Stimulated activated CD8-positive, alpha-beta memory T cell treated with anti-CD3 and anti-CD28 coated beads, Interleukin-7, amount 100 ng/mL, for 48 hours (primary cell): Measurements from ENCODE around the gene IDI2.
"Not testable (repeated sequence)": the region's sequence is repeated elsewhere in the genome, so short reads cannot be mapped to it uniquely, and the experiment has no call there.

Source experiments
- DNase-seq, 2 donors: peaks; one replicate each; pipeline ENCODE4 v3.0.0-alpha.2; 2020; ENCODE audit warnings: low read depth in 1 of 2; ENCODE audit errors: extremely low read depth in 1 of 2

IDI2 gene

GRCh38 chr10:1025683-1026082, at the start of gene IDI2:
IDI2 (minus strand) TSS chr10:1025859; CDS start chr10:1024723, 1,136 bp downstream.
- DNase-seq: no peak

GRCh38 chr10:1074748-1075308, 49.2 kb upstream of the IDI2 start:
- DNase-seq: no peak

DNA sequence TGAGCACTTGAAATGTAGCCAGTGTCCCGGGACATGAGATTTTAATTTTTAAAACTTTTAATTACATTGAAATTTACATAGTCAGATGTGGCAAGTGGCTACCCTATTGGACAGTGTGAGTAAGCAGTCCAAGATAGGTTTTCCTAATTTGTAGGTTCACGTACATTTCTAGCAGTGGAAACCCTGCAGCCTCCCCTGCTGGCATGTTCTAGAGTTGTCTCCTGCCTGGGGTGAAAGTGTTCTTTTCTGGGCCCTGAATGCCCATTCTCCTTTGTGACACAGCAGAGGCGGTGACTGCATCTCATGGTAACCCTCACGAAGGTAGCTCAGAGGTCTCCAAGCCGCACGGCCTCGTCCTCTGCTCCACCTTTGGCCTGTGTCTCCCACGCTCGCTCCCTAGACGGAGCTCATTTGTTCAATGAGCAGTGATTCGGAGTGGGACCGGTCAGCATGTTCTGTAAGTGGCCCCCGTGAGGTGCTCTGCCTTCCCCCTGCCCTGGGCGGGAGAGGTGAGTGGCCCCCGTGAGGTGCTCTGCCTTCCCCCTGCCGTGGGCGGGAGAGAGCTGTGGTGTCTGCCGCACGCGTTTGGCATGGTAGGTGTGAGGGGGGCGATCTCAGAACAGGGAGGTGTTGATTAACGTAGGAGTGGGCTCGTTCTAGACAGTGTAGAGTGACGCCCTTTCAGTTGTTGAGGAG, 48.5 kb upstream of the IDI2 start:
- DNase-seq: no peak

GRCh38 chr10:1070919-1071318, 45.3 kb upstream of the IDI2 start:
- DNase-seq: no peak

DNA sequence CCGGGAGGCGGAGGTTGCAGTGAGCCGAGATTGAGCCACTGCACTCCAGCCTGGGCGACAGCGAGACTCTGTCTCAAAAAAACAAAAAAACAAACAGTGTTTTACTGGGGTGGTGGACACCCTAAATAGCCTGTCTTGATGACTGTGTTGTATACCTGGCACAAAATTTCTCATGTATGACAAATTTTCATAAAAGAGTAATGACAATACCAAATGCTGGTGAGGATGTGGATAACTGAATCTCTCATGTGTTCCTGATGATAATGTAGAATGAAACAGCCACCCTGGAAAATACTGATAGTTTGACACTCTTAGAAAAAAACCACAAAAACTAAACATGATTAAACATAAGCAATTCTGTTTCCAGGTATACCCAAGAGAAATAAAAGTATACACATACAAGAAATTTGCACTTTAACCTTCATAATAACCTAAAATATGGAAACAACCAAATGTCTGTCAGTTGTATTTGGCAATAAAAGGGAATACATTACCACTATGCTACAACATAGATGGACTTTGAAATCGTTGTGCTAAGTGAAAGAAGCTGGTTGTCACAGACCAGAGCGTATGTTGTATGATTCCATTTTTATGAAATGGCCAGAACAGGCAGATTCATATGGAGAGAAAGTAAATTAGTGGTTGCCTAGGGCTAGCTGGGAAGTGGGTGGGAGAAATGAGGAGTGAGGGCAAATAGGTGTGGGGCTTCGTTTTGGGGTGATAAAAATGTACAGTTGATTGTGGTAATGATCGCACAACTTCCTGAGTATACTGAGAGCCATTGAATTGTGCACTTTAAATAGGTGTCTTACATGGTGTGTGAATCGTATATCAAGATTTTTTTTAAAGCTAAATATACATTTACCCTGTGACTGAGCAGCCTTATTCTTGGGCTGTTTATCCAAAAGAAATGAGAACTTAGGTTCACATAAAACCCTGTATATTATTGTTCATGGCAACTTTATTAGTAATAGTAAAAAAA, 43.0 kb upstream of the IDI2 start:
- no peak for DNase-seq

DNA sequence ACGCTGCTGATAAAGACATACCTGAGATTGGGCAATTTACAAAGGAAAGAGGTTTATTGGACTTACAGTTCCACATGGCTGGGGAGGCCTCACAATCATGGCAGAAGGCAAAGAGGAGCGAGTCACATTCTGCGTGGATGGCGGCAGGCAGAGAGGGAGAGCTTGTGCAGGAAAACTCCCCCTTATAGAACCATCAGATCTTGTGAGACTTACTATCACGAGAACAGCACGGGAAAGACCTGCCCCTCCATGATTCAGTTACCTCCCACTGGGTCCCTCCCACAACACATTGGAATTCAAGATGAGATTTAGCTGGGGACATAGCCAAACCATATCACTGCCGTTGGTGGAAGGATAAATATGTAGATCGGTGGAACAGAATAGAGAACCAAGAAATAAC, 41.1 kb upstream of the IDI2 start:
- not testable (repeated sequence) for DNase-seq

- DNase-seq: no peak
Measured at GRCh38 chr10:1064964-1065247, 39.2 kb upstream of the IDI2 start.

GRCh38 chr10:1063232-1063865, 37.7 kb upstream of the IDI2 start:
- no peak for DNase-seq

DNA sequence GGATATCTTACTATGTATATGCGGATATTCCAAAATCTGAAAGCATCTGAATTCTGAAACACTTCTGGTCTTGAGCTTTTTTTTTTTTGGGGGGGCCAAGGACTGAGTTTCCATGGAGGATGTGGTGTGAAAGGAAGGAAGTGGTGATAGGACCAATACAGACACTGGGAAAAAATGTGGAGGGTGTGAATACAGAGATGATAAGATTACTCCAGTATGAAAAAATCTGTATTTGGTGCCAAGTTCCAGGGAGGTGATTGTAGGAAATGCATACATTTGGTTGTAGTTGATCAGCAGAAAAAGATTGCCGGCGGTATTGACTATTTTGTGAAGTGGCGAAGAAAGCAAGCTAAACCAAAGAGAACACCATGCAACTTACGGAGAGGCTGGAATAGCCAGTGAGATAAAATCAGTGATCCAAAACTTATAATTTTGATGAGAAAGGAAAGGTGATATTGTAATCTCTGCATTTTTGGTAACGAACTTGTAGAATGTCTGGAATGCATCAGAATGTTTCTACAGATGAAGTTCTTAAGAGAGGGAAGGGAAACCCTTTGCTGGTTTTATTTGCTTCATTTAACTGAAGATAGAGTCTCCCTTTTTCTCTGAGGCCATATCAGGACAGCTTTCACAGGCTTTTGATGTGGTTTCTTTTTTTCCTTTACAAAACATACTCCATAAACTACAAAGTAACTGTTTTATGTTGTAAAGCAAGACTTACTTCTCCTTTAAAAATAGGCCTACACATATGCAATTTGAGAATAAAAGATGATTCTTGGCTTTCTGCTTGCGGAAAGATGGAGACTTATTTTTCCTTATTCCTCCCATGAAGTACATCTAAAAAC, 36.5 kb upstream of the IDI2 start:
- DNase-seq: no peak

DNA sequence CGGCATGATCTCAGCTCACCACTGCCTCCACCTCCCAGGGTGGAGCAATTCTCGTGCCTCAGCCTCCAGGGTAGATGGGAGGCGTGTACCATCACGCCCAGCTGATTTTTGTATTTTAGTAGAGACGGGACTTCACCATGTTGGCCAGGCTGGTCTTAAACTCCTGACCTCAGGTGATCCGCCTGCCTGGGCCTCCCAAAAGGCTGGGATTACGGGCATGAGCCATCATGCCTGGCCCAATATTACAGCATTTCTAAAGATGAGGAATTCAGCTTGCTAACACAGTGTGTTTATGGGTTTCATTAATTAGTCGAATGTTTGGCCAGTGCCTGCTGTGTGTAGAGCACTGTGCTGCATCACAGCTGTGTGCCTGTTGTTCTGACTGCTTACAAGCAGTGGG, 34.2 kb upstream of the IDI2 start:
- no peak for DNase-seq

- no peak for DNase-seq
Measured at GRCh38 chr10:1058017-1058416, 32.4 kb upstream of the IDI2 start.

- DNase-seq: no peak
Measured at GRCh38 chr10:1057106-1057657, 31.5 kb upstream of the IDI2 start.

- DNase-seq: peak; percentile 78 to 79
Measured at GRCh38 chr10:1056326-1057105, 30.9 kb upstream of the IDI2 start, which contains the start of gene WDR37. WDR37 (plus strand) TSS chr10:1056385; CDS start chr10:1072156, 15,771 bp downstream.

DNA sequence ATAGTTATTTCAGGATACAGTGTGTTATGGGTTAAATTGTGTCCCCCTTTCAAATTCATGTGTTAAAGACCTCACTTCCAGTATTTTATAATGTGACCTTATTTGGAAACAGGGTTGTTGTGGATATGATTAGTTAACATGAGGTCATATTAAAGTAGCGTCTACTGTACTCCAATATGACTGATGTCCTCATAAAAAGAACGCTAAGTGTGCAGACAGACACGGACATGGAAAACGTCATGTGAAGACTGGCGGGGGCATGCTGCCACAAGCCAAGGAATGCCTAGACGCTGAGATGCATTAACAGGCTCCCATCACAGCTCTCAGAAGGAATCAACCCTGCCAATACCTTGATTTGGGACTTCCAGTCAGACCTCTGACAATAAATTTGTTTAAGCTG, 29.0 kb upstream of the IDI2 start:
- DNase-seq: no peak

DNA sequence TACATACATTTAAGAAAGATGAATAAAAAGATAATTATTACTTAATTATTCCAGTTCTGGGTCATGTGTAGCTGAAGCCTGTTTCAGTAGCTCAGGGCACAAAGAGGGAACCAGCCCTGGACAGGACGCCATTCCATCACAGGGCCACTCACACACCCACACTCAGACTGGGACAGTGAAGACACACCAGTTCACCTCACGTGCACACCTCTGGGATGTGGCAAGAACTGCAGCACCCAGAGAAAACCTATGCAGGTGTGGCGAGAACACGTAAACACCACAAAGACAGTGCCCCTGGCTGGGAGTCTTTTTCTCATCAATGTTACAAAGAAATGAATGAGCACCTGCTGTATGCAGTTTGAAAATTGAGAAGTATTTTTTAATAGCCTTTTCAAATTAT, 24.9 kb upstream of the IDI2 start:
- DNase-seq: peak in 1 of 2 donors; percentile 25

GRCh38 chr10:1050145-1050544, 24.5 kb upstream of the IDI2 start:
- no peak for DNase-seq

DNA sequence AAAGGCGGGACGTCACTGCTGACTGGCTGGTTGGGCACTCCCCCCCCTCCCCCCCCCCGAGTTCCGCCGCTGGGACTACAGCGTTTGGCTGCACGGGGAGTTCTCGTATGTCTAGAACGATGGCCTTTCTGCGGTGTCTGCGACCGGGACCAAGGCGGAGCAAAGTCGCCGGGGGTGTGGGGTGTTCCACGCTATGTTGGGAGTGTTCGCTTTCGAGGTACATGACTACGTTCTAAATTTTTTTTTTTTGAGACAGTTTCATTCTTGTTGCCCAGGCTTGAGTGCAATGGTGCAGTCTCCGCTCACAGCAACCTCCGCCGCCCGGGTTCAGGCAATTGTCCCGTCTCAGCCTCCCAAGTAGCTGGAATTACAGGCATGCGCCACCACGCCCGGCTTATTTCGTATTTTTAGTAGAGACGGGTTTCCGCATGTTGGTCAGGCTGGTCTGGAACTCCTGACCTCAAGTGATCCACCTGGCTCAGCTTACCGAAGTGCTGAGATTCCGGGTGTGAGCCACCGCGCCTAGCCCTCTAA, 23.8 kb upstream of the IDI2 start:
- DNase-seq: no peak

DNA sequence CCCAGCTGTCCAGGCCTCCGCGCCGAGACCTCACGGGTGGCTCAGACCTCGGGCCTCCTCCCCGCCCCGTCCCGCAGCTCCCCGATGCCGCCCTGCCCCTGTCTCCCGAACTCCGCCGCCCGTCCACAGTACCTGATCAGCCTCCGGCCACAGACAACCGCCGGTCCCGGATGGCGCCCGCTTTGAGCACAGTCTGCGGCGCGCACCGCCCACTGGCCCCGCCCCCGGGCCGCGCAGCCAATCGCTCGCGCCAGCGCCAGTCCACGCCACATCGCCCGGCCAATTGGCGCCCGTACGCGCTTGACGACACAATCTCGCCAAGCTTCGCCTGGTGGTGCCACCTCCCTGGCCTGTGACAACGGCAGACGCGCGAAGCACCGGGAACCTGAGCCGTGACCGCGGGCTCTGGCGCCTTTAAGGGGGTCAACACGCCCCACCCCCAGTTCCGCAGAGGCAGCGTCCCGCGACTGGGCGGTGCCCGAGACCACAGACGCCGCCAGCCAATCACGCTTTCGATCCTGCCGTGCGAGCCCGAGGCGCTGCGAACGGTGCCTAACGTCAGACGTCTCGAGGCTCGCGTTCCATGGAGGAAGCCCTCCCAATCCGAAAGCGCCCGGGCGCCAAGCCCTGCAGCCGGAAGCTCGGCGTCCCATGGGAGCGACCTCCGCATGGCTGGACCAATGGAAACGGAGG, 23.2 kb upstream of the IDI2 start, which contains the start of gene IDI1:
Gene IDI1, minus strand, starts transcription at position 388 of the 693 bp plus-strand sequence. Its CDS starts 116 bp downstream, at position 272.
- peak; percentile 95 to 98 for DNase-seq
